WTC11 (cell line): ENCODE results near the gene NOA1. TPM values are rescaled to one million over a fixed set of nuclear protein-coding genes. Genes with fewer than 3 reads are reported as not detected.
A peak's percentile ranks its signal among the peaks of the same experiment; 100 is the strongest.

Experiments used
- ATAC-seq: fragments of 200-7000 bp; cut with Tn5 transposase; 2 replicates; pipeline ENCODE4 v1.10.0; 2021; ENCODE audit warnings: mild to moderate bottlenecking, moderate library complexity
- CTCF ChIA-PET: fragments of 300-600 bp; sonication (Branson Sonifier 250); formaldehyde crosslinking; loops from one replicate; lab custom pipeline; 2021; ENCODE audit warnings: antibody characterized with exemption; lab: Charles Lee
- POLR2A ChIA-PET: fragments of 350-600 bp; sonication (Branson Sonifier 250); formaldehyde crosslinking; loops from one replicate; lab custom pipeline; 2021; ENCODE audit warnings: antibody characterized with exemption; lab: Charles Lee
- DNase-seq: peaks from one replicate; pipeline ENCODE4 v3.0.0; 2021; ENCODE audit warnings: low spot score
- H3K27ac Mint-ChIP-seq: 2 replicates; pipeline ENCODE4 v1.8.0; 2021; ENCODE audit warnings: mixed read lengths
- H3K27me3 Mint-ChIP-seq: 2 replicates; pipeline ENCODE4 v1.8.0; 2021; ENCODE audit warnings: low read depth, mild to moderate bottlenecking, moderate library complexity, mixed read lengths
- H3K36me3 Mint-ChIP-seq: 2 replicates; pipeline ENCODE4 v1.8.0; 2021; ENCODE audit warnings: mixed read lengths
- H3K4me1 Mint-ChIP-seq: 2 replicates; pipeline ENCODE4 v1.8.0; 2022; ENCODE audit warnings: mixed read lengths
- H3K4me3 Mint-ChIP-seq: 2 replicates; pipeline ENCODE4 v1.8.0; 2021; ENCODE audit warnings: mild to moderate bottlenecking, moderate library complexity, mixed read lengths
- H3K9me3 Mint-ChIP-seq: 2 replicates; pipeline ENCODE4 v1.8.0; 2021; ENCODE audit warnings: mixed read lengths
- EMX1 ChIP-seq: fragments of 250-450 bp; sonication (Bioruptor Pico); IDR thresholded peaks from 2 replicates; pipeline ENCODE4 v1.8.0; 2021; ENCODE audit warnings: mild to moderate bottlenecking
- ESRRA ChIP-seq: sonication (generic); formaldehyde crosslinking; IDR thresholded peaks from 2 replicates; pipeline ENCODE4 v1.8.1; 2022; ENCODE audit warnings: mild to moderate bottlenecking, missing genetic modification reagents, borderline replicate concordance
- JAZF1 ChIP-seq: fragments of 250-450 bp; sonication (Bioruptor Pico); IDR thresholded peaks from 2 replicates; pipeline ENCODE4 v1.9.0; 2021; ENCODE audit warnings: moderate library complexity, mild to moderate bottlenecking, inconsistent platforms
- NFYB ChIP-seq: sonication (generic); formaldehyde crosslinking; conservative IDR thresholded peaks from 2 replicates; pipeline ENCODE4 v1.8.0; 2022; ENCODE audit warnings: low read depth, missing genetic modification reagents
- NR1H2 ChIP-seq: sonication (generic); formaldehyde crosslinking; IDR thresholded peaks from 2 replicates; pipeline ENCODE4 v1.9.0; 2021; ENCODE audit warnings: mild to moderate bottlenecking, moderate library complexity, missing genetic modification reagents
- NR3C1 ChIP-seq: sonication (generic); formaldehyde crosslinking; conservative IDR thresholded peaks from 2 replicates; pipeline ENCODE4 v1.8.1; 2023; ENCODE audit warnings: low read depth, mild to moderate bottlenecking, missing genetic modification reagents
- PRRX2 ChIP-seq: fragments of 250-450 bp; sonication (Bioruptor Pico); IDR thresholded peaks from 2 replicates; pipeline ENCODE4 v1.8.0; 2021; ENCODE audit warnings: mild to moderate bottlenecking
- RELA ChIP-seq: sonication (generic); formaldehyde crosslinking; IDR thresholded peaks from 2 replicates; pipeline ENCODE4 v1.8.1; 2022; ENCODE audit warnings: missing genetic modification reagents, mild to moderate bottlenecking, borderline replicate concordance
- TEAD1 ChIP-seq: sonication (generic); formaldehyde crosslinking; IDR thresholded peaks from 2 replicates; pipeline ENCODE4 v1.8.0; 2022; ENCODE audit warnings: mild to moderate bottlenecking, missing genetic modification reagents
- ZNF121 ChIP-seq: sonication (generic); formaldehyde crosslinking; IDR thresholded peaks from 2 replicates; pipeline ENCODE4 v1.8.0; 2023; ENCODE audit warnings: missing genetic modification reagents
- ZNF263 ChIP-seq: sonication (generic); formaldehyde crosslinking; IDR thresholded peaks from 2 replicates; pipeline ENCODE4 v1.8.1; 2022; ENCODE audit warnings: low read depth, mild to moderate bottlenecking, moderate library complexity, missing genetic modification reagents
- ZNF396 ChIP-seq: fragments of 250-450 bp; sonication (Bioruptor Pico); IDR thresholded peaks from 2 replicates; pipeline ENCODE4 v1.8.0; 2021; ENCODE audit warnings: mild to moderate bottlenecking, moderate library complexity, borderline replicate concordance
- ZNF423 ChIP-seq: fragments of 250-450 bp; sonication (Bioruptor Pico); IDR thresholded peaks from 2 replicates; pipeline ENCODE4 v2.1.2; 2022; ENCODE audit warnings: mild to moderate bottlenecking, moderate library complexity
- total RNA-seq: library from RNA; stranded (reverse); gene quantifications from 3 replicates; pipeline ENCODE4 v1.2.3, GENCODE V29; 2021
- TF ChIP-seq, protein P1 (sequence below): sonication (generic); formaldehyde crosslinking; IDR thresholded peaks from 2 replicates; pipeline ENCODE4 v1.8.0; 2023; ENCODE audit warnings: mild to moderate bottlenecking, missing genetic modification reagents
- TF ChIP-seq, protein P2 (sequence below): sonication (generic); formaldehyde crosslinking; IDR thresholded peaks from 2 replicates; pipeline ENCODE4 v1.8.1; 2022; ENCODE audit warnings: low read depth, mild to moderate bottlenecking, moderate library complexity, missing genetic modification reagents, borderline replicate concordance
- TF ChIP-seq, protein P3 (sequence below): sonication (generic); formaldehyde crosslinking; IDR thresholded peaks from 2 replicates; pipeline ENCODE4 v1.8.0; 2023; ENCODE audit warnings: missing genetic modification reagents
- TF ChIP-seq, protein P4 (sequence below): sonication (generic); formaldehyde crosslinking; conservative IDR thresholded peaks from 2 replicates; pipeline ENCODE4 v1.8.1; 2023; ENCODE audit warnings: mild to moderate bottlenecking, low read depth, missing genetic modification reagents, moderate library complexity
- TF ChIP-seq, protein P5 (sequence below): sonication (generic); formaldehyde crosslinking; IDR thresholded peaks from 2 replicates; pipeline ENCODE4 v1.8.0; 2023; ENCODE audit warnings: missing genetic modification reagents, mild to moderate bottlenecking, borderline replicate concordance

Gene NOA1
- total RNA-seq, 1 experiment from 2014 or later: 35.7 TPM

DNA sequence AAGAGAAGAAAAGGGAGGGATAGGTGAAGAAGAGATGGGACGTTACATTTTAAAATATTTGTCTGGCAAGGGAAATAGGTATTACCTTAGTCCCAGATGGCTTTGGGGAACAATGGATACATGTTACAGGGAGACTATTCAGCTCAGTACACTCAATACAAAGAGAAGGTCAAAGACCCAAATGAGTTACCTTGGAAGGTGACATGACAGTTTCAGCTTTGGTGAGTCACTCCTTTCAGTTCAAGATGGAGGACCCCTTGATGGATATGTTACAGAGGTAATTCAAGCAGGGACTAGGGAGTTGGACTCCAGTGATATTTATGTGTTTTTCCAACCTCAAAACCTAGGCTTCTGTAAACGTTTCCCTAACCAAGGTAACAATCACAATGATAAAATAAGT is 5.0 kb downstream of the NOA1 start (continued):
- TF ChIP-seq, protein P1, sequence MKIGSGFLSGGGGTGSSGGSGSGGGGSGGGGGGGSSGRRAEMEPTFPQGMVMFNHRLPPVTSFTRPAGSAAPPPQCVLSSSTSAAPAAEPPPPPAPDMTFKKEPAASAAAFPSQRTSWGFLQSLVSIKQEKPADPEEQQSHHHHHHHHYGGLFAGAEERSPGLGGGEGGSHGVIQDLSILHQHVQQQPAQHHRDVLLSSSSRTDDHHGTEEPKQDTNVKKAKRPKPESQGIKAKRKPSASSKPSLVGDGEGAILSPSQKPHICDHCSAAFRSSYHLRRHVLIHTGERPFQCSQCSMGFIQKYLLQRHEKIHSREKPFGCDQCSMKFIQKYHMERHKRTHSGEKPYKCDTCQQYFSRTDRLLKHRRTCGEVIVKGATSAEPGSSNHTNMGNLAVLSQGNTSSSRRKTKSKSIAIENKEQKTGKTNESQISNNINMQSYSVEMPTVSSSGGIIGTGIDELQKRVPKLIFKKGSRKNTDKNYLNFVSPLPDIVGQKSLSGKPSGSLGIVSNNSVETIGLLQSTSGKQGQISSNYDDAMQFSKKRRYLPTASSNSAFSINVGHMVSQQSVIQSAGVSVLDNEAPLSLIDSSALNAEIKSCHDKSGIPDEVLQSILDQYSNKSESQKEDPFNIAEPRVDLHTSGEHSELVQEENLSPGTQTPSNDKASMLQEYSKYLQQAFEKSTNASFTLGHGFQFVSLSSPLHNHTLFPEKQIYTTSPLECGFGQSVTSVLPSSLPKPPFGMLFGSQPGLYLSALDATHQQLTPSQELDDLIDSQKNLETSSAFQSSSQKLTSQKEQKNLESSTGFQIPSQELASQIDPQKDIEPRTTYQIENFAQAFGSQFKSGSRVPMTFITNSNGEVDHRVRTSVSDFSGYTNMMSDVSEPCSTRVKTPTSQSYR: no peak
- TF ChIP-seq ZNF396 (CRISPR knock-in tag): no peak
- no peak for TF ChIP-seq PRRX2
- TF ChIP-seq NR1H2 (CRISPR knock-in tag): no peak
- TF ChIP-seq, protein P2, sequence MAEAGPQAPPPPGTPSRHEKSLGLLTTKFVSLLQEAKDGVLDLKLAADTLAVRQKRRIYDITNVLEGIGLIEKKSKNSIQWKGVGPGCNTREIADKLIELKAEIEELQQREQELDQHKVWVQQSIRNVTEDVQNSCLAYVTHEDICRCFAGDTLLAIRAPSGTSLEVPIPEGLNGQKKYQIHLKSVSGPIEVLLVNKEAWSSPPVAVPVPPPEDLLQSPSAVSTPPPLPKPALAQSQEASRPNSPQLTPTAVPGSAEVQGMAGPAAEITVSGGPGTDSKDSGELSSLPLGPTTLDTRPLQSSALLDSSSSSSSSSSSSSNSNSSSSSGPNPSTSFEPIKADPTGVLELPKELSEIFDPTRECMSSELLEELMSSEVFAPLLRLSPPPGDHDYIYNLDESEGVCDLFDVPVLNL (CRISPR knock-in tag): no peak
- TF ChIP-seq, protein P3, sequence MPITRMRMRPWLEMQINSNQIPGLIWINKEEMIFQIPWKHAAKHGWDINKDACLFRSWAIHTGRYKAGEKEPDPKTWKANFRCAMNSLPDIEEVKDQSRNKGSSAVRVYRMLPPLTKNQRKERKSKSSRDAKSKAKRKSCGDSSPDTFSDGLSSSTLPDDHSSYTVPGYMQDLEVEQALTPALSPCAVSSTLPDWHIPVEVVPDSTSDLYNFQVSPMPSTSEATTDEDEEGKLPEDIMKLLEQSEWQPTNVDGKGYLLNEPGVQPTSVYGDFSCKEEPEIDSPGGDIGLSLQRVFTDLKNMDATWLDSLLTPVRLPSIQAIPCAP: no peak
- TF ChIP-seq ZNF263 (CRISPR knock-in tag): no peak
- TF ChIP-seq, all 79 proteins: peak for 0

DNA sequence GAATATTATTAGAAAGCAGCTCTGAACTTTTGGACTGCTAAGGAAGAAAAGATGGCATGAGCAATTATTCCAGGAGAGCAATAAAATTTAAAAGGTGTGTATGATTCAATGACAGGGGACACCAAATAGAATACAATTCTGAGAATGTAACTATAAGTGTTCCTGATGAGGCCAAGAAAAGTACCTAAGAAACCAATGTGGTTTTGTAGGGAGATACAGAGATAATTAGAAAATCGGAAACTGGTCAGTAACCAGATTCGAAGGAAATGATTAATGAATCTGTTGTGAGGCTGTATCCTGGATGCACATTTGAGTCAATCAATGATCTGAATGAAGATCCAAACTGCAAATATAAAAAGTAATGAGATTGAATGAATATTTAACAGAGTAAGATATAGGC is 6.0 kb downstream of the NOA1 start:
- no peak overlapping the region for H3K27ac Mint-ChIP-seq
- CTCF ChIA-PET: no interaction called here
- H3K36me3 Mint-ChIP-seq: peaks cover 69% of the 10 kb centered on the region
- H3K27me3 Mint-ChIP-seq: no peaks in the 10 kb centered on the region
- ATAC-seq (no peak), DNase-seq (no peak)
- no peak for TF ChIP-seq NR3C1
- no peak for TF ChIP-seq ESRRA (CRISPR knock-in tag)
- no peak for TF ChIP-seq EMX1
- TF ChIP-seq NFYB (CRISPR knock-in tag): no peak
- no peak for TF ChIP-seq TEAD1 (CRISPR knock-in tag)
- POLR2A ChIA-PET: no interaction called here
- H3K4me1 Mint-ChIP-seq: peaks cover 12% of the 10 kb centered on the region
- H3K9me3 Mint-ChIP-seq: no peaks in the 10 kb centered on the region
- no peak overlapping the region for H3K4me3 Mint-ChIP-seq

DNA sequence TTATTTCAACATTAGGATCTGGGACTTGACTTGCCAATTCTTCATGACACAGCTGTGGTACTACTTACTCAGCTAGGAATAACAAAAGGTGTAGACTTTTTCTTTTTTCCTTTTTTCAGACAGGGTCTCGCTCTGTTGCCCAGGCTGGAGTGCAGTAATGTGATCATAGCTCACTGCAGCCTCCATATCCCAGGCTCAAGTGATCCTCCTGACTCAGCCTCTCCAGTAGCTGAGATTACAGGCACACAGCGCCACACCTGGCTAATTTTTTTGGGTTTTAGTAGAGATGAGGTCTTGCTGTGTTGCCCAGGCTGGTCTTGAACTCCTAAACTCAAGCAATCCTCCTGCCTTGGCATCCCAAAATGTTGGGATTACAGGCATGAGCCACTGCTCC is 16.3 kb downstream of the NOA1 start:
- CTCF ChIA-PET: interaction anchor here (0.9 to 2.9 kb wide), 7 partner anchors 13 to 139 kb away, joined by 3 to 18 read pairs (median 4); partner anchors contain the start of genes NOA1, POLR2B and SPINK2
- H3K4me1 Mint-ChIP-seq: no peaks in the 10 kb centered on the region
- TF ChIP-seq ZNF396 (CRISPR knock-in tag) (no peak), ZNF121 (CRISPR knock-in tag) (peak; percentile 85)
- TF ChIP-seq, protein P4, sequence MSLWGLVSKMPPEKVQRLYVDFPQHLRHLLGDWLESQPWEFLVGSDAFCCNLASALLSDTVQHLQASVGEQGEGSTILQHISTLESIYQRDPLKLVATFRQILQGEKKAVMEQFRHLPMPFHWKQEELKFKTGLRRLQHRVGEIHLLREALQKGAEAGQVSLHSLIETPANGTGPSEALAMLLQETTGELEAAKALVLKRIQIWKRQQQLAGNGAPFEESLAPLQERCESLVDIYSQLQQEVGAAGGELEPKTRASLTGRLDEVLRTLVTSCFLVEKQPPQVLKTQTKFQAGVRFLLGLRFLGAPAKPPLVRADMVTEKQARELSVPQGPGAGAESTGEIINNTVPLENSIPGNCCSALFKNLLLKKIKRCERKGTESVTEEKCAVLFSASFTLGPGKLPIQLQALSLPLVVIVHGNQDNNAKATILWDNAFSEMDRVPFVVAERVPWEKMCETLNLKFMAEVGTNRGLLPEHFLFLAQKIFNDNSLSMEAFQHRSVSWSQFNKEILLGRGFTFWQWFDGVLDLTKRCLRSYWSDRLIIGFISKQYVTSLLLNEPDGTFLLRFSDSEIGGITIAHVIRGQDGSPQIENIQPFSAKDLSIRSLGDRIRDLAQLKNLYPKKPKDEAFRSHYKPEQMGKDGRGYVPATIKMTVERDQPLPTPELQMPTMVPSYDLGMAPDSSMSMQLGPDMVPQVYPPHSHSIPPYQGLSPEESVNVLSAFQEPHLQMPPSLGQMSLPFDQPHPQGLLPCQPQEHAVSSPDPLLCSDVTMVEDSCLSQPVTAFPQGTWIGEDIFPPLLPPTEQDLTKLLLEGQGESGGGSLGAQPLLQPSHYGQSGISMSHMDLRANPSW (CRISPR knock-in tag): no peak
- no peaks in the 10 kb centered on the region for H3K27me3 Mint-ChIP-seq
- H3K9me3 Mint-ChIP-seq: no peaks in the 10 kb centered on the region
- no peak overlapping the region for H3K27ac Mint-ChIP-seq
- no peak for ATAC-seq
- no peak overlapping the region for H3K4me3 Mint-ChIP-seq
- POLR2A ChIA-PET: no interaction called here
- peaks cover 28% of the 10 kb centered on the region for H3K36me3 Mint-ChIP-seq
- no peak for DNase-seq

DNA sequence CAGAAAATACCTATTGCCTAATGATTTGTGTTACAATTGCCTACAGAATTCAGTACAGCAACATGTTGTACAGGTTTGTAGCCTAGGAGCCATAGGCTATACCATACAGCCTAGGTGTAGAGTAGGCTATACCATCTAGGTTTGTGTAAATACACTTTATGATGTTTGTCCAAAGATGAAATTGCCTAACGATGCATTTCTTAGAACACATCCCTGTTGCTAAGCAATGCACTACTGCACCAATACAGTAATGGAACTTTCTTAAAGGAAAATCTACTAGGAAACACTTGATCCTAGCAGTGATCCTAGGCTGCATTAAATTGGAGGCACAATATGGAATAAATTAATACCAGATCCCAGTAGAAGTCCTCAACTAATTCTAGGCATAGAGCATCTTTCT is 18.3 kb downstream of the NOA1 start:
- Mint-ChIP-seq H3K4me1 (no peaks in the 10 kb centered on the region), H3K27ac (no peak overlapping the region), H3K9me3 (no peaks in the 10 kb centered on the region), H3K27me3 (no peaks in the 10 kb centered on the region), H3K4me3 (no peak overlapping the region), H3K36me3 (peaks cover 13% of the 10 kb centered on the region)
- ATAC-seq (no peak), DNase-seq (no peak)
- ChIA-PET POLR2A (no interaction called here), CTCF (interaction anchor here (0.6 to 2.9 kb wide), 3 partner anchors 10 to 19 kb away, joined by 3 to 18 read pairs (median 4); partner anchors contain the start of genes NOA1 and POLR2B)
- TF ChIP-seq RELA (no peak), EMX1 (no peak), JAZF1 (CRISPR knock-in tag) (no peak), ZNF423 (no peak)
- TF ChIP-seq, protein P2 (CRISPR knock-in tag): no peak
- TF ChIP-seq, protein P5, sequence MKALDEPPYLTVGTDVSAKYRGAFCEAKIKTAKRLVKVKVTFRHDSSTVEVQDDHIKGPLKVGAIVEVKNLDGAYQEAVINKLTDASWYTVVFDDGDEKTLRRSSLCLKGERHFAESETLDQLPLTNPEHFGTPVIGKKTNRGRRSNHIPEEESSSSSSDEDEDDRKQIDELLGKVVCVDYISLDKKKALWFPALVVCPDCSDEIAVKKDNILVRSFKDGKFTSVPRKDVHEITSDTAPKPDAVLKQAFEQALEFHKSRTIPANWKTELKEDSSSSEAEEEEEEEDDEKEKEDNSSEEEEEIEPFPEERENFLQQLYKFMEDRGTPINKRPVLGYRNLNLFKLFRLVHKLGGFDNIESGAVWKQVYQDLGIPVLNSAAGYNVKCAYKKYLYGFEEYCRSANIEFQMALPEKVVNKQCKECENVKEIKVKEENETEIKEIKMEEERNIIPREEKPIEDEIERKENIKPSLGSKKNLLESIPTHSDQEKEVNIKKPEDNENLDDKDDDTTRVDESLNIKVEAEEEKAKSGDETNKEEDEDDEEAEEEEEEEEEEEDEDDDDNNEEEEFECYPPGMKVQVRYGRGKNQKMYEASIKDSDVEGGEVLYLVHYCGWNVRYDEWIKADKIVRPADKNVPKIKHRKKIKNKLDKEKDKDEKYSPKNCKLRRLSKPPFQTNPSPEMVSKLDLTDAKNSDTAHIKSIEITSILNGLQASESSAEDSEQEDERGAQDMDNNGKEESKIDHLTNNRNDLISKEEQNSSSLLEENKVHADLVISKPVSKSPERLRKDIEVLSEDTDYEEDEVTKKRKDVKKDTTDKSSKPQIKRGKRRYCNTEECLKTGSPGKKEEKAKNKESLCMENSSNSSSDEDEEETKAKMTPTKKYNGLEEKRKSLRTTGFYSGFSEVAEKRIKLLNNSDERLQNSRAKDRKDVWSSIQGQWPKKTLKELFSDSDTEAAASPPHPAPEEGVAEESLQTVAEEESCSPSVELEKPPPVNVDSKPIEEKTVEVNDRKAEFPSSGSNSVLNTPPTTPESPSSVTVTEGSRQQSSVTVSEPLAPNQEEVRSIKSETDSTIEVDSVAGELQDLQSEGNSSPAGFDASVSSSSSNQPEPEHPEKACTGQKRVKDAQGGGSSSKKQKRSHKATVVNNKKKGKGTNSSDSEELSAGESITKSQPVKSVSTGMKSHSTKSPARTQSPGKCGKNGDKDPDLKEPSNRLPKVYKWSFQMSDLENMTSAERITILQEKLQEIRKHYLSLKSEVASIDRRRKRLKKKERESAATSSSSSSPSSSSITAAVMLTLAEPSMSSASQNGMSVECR (CRISPR knock-in tag): no peak
